ENCODE results near the gene MATN1. TPM values are rescaled to one million over a fixed set of nuclear protein-coding genes. Genes with fewer than 3 reads are reported as not detected.

MATN1 gene
- total RNA-seq, 1 donor from 2014 or later, result 0.85 TPM

DNA sequence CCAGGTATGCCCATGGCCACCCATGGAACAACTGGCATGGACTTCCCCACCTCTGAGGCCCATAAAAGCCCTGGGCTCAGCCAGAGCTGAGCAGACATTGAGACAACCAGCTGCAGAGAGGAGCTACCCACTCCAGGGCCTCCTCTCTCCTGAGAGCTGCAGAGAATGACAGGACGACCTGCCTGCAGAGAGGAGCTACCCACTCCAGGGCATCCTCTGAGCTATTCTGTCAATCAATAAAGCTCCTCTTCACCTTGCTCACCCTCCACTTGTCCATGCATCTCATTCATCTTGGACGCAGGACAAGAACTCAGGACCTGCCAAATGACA, 43.4 kb downstream of the MATN1 start:
- no peak overlapping the region for H3K27ac ChIP-seq
- TF ChIP-seq, protein P1, sequence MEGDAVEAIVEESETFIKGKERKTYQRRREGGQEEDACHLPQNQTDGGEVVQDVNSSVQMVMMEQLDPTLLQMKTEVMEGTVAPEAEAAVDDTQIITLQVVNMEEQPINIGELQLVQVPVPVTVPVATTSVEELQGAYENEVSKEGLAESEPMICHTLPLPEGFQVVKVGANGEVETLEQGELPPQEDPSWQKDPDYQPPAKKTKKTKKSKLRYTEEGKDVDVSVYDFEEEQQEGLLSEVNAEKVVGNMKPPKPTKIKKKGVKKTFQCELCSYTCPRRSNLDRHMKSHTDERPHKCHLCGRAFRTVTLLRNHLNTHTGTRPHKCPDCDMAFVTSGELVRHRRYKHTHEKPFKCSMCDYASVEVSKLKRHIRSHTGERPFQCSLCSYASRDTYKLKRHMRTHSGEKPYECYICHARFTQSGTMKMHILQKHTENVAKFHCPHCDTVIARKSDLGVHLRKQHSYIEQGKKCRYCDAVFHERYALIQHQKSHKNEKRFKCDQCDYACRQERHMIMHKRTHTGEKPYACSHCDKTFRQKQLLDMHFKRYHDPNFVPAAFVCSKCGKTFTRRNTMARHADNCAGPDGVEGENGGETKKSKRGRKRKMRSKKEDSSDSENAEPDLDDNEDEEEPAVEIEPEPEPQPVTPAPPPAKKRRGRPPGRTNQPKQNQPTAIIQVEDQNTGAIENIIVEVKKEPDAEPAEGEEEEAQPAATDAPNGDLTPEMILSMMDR (IDR thresholded peaks at IDR 0.05), result no peak
- intact Hi-C loops (cut with DNase I), result no loop called here
- no peaks in the 10 kb centered on the region for H3K9me3 ChIP-seq
- H3K4me1 ChIP-seq, result no peaks in the 10 kb centered on the region
- DNase-seq (ENCODE audit: low spot score in 2 of 2), result no peak
- H3K27me3 ChIP-seq, result peaks cover 7% of the 10 kb centered on the region
- H3K4me3 ChIP-seq, result no peak overlapping the region
- H3K36me3 ChIP-seq, result no peaks in the 10 kb centered on the region

DNA sequence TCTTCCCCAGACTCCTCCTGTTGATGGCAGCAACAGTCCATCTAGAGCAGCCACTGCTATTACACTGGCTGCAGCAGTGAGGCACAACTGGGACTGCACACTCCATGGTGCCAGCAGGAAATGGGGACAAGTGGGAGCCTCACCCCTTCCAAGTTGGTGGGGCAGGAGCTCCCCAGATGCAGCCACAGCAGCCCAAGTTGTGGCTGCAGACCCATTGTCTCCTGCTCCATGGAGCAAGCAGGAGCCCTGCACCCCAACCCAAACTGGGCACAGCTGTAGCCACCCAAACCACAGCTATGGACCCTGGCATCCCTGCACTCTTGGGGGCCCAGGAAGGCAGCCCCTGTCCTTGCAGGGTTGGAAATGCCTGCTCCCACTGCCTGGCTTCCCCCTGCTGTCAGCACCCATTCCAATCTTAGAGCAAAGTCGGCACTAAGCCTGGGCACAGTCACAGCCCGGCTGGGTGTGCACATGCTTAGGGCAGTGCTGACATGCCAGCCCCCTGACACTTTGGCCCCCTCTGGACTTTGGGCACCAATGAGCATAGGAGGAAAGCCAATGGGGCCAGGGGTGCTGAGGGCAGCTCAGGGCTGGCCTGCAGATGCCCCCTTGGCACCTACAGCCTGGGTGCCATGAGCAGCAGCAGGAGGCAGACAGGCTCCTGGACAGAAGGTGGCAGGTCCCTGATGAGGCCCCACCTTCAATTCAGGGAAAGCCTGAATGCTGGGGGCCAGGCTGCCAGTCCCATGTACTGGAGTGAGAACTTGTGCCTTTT, 44.0 kb downstream of the MATN1 start:
- H3K27ac ChIP-seq, result no peak overlapping the region

DNA sequence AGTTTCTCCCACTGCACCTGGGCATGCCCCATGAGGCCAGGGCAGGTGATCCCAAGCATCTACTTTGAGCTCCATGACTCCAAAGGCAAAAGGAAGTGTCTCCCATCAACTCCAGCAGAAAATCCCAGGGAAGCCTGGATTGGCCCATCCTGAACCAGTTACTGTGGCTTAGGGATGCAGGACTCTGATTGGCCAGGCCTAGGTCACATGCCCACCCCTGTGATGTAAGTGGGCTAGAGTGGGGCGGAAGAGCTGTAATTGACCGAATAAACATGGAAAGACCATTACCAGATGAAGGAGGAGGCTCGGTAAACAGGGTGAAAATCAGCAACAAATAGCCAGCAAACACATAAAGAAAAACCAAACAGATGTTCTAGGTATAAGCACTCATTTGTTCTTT, 45.2 kb downstream of the MATN1 start:
- Histone ChIP-seq H3K9me3 (peaks cover 4 to 6% of the 10 kb centered on the region in 2 donors), H3K36me3 (no peaks in the 10 kb centered on the region), H3K27ac (no peak overlapping the region), H3K4me1 (no peaks in the 10 kb centered on the region), H3K27me3 (no peaks in the 10 kb centered on the region), H3K4me3 (no peak overlapping the region)
- intact Hi-C loops (cut with DNase I), result no loop called here
- TF ChIP-seq, protein P1 (IDR thresholded peaks at IDR 0.05), result no peak
- DNase-seq (ENCODE audit: low spot score in 2 of 2), result no peak

More for the DNA sequence above, 44.0 kb downstream of the MATN1 start:
- Histone ChIP-seq H3K4me1 (no peaks in the 10 kb centered on the region), H3K4me3 (no peak overlapping the region), H3K36me3 (no peaks in the 10 kb centered on the region), H3K9me3 (no peaks in the 10 kb centered on the region), H3K27me3 (peaks cover 2% of the 10 kb centered on the region)
- DNase-seq (ENCODE audit: low spot score in 2 of 2), result no peak
- intact Hi-C loops (cut with DNase I), result no loop called here
- TF ChIP-seq, protein P1 (IDR thresholded peaks at IDR 0.05), result no peak

DNA sequence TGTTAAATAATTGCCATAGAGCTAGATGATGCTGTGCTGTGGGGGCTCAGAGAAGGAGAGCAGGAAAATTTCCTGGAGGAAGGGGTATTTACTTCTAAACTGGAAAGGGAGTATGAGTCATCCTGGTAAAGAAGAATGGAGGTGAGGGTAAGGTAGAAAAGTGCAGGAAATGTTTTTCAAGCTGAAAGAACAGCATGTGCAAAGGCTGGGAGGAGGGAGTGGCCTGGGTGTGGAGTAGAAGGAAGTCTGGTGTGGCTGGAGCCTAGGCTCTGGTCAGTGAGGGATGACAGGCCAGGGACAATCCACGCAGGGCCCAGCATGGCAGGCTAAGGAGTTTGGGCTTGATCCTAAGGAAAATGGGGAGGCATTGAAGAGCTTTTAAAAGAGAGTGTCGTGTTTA, 45.9 kb downstream of the MATN1 start:
- DNase-seq (ENCODE audit: low spot score in 2 of 2), result no peak
- H3K27me3 ChIP-seq, result no peaks in the 10 kb centered on the region
- no peak overlapping the region for H3K4me3 ChIP-seq
- peaks cover 4 to 7% of the 10 kb centered on the region in 2 donors for H3K9me3 ChIP-seq
- intact Hi-C loops (cut with DNase I), result no loop called here
- no peaks in the 10 kb centered on the region for H3K36me3 ChIP-seq
- no peak overlapping the region for H3K27ac ChIP-seq
- H3K4me1 ChIP-seq, result no peaks in the 10 kb centered on the region
- TF ChIP-seq, protein P1 (IDR thresholded peaks at IDR 0.05), result no peak

DNA sequence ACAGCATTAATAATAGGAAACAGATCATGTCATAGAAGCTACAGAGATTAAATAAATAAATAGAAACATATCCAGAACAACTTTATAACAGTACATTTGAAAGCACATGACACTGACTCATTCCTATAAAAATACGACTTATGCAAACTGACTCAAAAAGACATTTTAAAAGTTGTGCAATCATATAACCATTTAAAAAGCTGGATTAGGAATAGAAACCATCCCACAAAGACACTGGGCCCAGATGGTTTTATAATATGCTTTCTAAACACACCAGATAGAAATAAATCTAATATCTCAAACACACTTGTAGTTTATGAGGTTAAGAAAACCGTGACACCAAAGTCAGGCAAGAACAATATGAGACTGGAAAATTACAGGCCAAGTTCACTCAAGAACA, 47.6 kb downstream of the MATN1 start:
- TF ChIP-seq, protein P1 (IDR thresholded peaks at IDR 0.05), result no peak
- Histone ChIP-seq H3K36me3 (no peaks in the 10 kb centered on the region), H3K4me3 (no peak overlapping the region), H3K9me3 (peaks cover 4 to 7% of the 10 kb centered on the region in 2 donors), H3K27me3 (no peaks in the 10 kb centered on the region), H3K4me1 (no peaks in the 10 kb centered on the region), H3K27ac (no peak overlapping the region)
- intact Hi-C loops (cut with DNase I), result no loop called here
- DNase-seq (ENCODE audit: low spot score in 2 of 2), result no peak

Data from ascending aorta (tissue), 2 donors.